CD4-positive, alpha-beta T cell treated with Interleukin-15 for 4 hours (primary cell): ENCODE measurements around the gene EML4.

Experiments
- DNase-seq: peaks from one replicate; pipeline ENCODE4 v3.0.0-alpha.2; 2020; ENCODE audit warnings: low spot score

EML4 gene

GRCh38 chr2:42195559-42195958 lies 26.4 kb downstream of the EML4 start:
- no peak for DNase-seq

GRCh38 chr2:42196070-42196402 lies 26.9 kb downstream of the EML4 start:
- no peak for DNase-seq

GRCh38 chr2:42196403-42197267 lies 27.5 kb downstream of the EML4 start:
- peak; percentile 71 for DNase-seq

GRCh38 chr2:42197792-42198191 lies 28.6 kb downstream of the EML4 start:
- DNase-seq, result no peak

- no peak for DNase-seq
Measured at GRCh38 chr2:42198466-42198865, 29.3 kb downstream of the EML4 start.

- DNase-seq, result no peak
Measured at GRCh38 chr2:42199002-42199401, 29.8 kb downstream of the EML4 start.

- no peak for DNase-seq
Measured at GRCh38 chr2:42199626-42200025, 30.5 kb downstream of the EML4 start.

GRCh38 chr2:42200926-42201855 lies 32.0 kb downstream of the EML4 start:
- DNase-seq, result no peak

- no peak for DNase-seq
Measured at GRCh38 chr2:42202634-42203008, 33.5 kb downstream of the EML4 start.

- no peak for DNase-seq
Measured at GRCh38 chr2:42203792-42204191, 34.6 kb downstream of the EML4 start.

- DNase-seq, result no peak
Measured at GRCh38 chr2:42205337-42205736, 36.2 kb downstream of the EML4 start.

GRCh38 chr2:42207826-42208225 lies 38.7 kb downstream of the EML4 start:
- no peak for DNase-seq

GRCh38 chr2:42210203-42210602 lies 41.0 kb downstream of the EML4 start:
- no peak for DNase-seq

- no peak for DNase-seq
Measured at GRCh38 chr2:42211291-42211690, 42.1 kb downstream of the EML4 start.

GRCh38 chr2:42214669-42215068 lies 45.5 kb downstream of the EML4 start:
- DNase-seq, result no peak

GRCh38 chr2:42216694-42217093 lies 47.5 kb downstream of the EML4 start:
- DNase-seq, result no peak

GRCh38 chr2:42217307-42217706 lies 48.2 kb downstream of the EML4 start:
- DNase-seq, result no peak

- DNase-seq, result no peak
Measured at GRCh38 chr2:42217914-42218313, 48.8 kb downstream of the EML4 start.

GRCh38 chr2:42218712-42219111 lies 49.6 kb downstream of the EML4 start:
- no peak for DNase-seq

GRCh38 chr2:42219160-42219559 lies 50.0 kb downstream of the EML4 start:
- DNase-seq, result no peak

GRCh38 chr2:42220566-42220965 lies 51.4 kb downstream of the EML4 start:
- DNase-seq, result no peak

- no peak for DNase-seq
Measured at GRCh38 chr2:42223067-42223854, 54.1 kb downstream of the EML4 start.
